Hepatocyte (in vitro differentiated cells): ENCODE results near the gene YOD1. TPM values are rescaled to one million over a fixed set of nuclear protein-coding genes. Genes with fewer than 3 reads are reported as not detected.
A peak's percentile ranks its signal among the peaks of the same experiment; 100 is the strongest.

ENCODE experiments used
- DNase-seq: peaks from one replicate; pipeline ENCODE4 v3.0.0-alpha.2; 2016; ENCODE audit warnings: low spot score
- H2AFZ ChIP-seq: fragments of 200-600 bp; sonication (generic); 2 replicates; pipeline ENCODE4 v1.6.0; 2016; ENCODE audit warnings: antibody characterized with exemption, mild to moderate bottlenecking
- H3K27ac ChIP-seq: fragments of 200-600 bp; sonication (generic); 2 replicates; pipeline ENCODE4 v1.5.1; 2016; ENCODE audit warnings: mild to moderate bottlenecking
- H3K27me3 ChIP-seq: fragments of 200-600 bp; sonication (generic); 2 replicates; pipeline ENCODE4 v1.6.1; 2016
- H3K36me3 ChIP-seq: fragments of 200-600 bp; sonication (generic); replicated peaks from 2 replicates; pipeline ENCODE4 v1.5.1; 2016; ENCODE audit warnings: low read depth; ENCODE audit not compliant: insufficient read depth
- H3K4me1 ChIP-seq: fragments of 200-600 bp; sonication (generic); 2 replicates; pipeline ENCODE4 v1.5.1; 2016; ENCODE audit warnings: mild to moderate bottlenecking, moderate library complexity; ENCODE audit not compliant: insufficient read depth
- H3K4me2 ChIP-seq: fragments of 200-600 bp; sonication (generic); 2 replicates; pipeline ENCODE4 v1.6.0; 2016
- H3K4me3 ChIP-seq: fragments of 200-600 bp; sonication (generic); 2 replicates; pipeline ENCODE4 v1.5.1; 2016; ENCODE audit warnings: mild to moderate bottlenecking
- H3K79me2 ChIP-seq: fragments of 200-600 bp; sonication (generic); 2 replicates; pipeline ENCODE4 v1.6.0; 2017; ENCODE audit warnings: mild to moderate bottlenecking
- H3K9me2 ChIP-seq: fragments of 200-600 bp; sonication (generic); replicated peaks from 2 replicates; pipeline ENCODE4 v1.6.0; 2017; ENCODE audit warnings: mild to moderate bottlenecking; ENCODE audit not compliant: insufficient read depth
- H3K9me3 ChIP-seq: fragments of 200-600 bp; sonication (generic); 2 replicates; pipeline ENCODE4 v1.5.1; 2016; ENCODE audit warnings: low read depth, mild to moderate bottlenecking
- H4K20me1 ChIP-seq: fragments of 200-600 bp; sonication (generic); 2 replicates; pipeline ENCODE4 v1.6.0; 2016; ENCODE audit warnings: mild to moderate bottlenecking; ENCODE audit not compliant: insufficient read depth, poor library complexity, severe bottlenecking
- EZH2 ChIP-seq: fragments of 200-600 bp; sonication (generic); IDR thresholded peaks from 2 replicates; pipeline ENCODE4 v1.6.1; 2016; ENCODE audit warnings: antibody characterized with exemption, mild to moderate bottlenecking, borderline replicate concordance
- EZH2phosphoT487 ChIP-seq: fragments of 200-600 bp; sonication (generic); IDR thresholded peaks from one replicate; pipeline ENCODE4 v1.6.1; 2018; ENCODE audit warnings: antibody characterized with exemption, mild to moderate bottlenecking, low read depth, moderate library complexity; ENCODE audit not compliant: unreplicated experiment, severe bottlenecking
- WGBS: methylation state at CpG from one replicate; pipeline ENCODE4 v1.1.6; 2016; ENCODE audit warnings: low lambda C conversion rate; ENCODE audit errors: missing lambda C conversion rate; 5-methylcytosine and 5-hydroxymethylcytosine counted together
- polyA plus RNA-seq: library from polyadenylated mRNA; unstranded; fragments of >200 nt; fragmentation: Nextera tagmentation; extraction: Ambion mirVana; gene quantifications from 2 replicates; pipeline ENCODE4 v1.2.1, GENCODE V29; 2016
- total RNA-seq: library from RNA; depleted of rRNA; stranded (reverse); fragments of >200 nt; gene quantifications from 2 replicates; pipeline ENCODE4 v1.2.3, GENCODE V29; 2014
- TF ChIP-seq, protein P1 (sequence below): fragments of 200-600 bp; sonication (generic); IDR thresholded peaks from 2 replicates; pipeline ENCODE4 v1.5.1; 2016; ENCODE audit warnings: antibody characterized with exemption, mild to moderate bottlenecking; ENCODE audit not compliant: poor library complexity

The YOD1 gene
- total and polyA plus RNA-seq, 2 experiments from 2014 or later: 4.5 to 25.7 TPM

- Histone ChIP-seq H3K4me1 (peaks cover 24% of the 10 kb centered on the region), H2AFZ (no peak overlapping the region), H3K4me2 (no peak overlapping the region), H3K27ac (peak overlapping the region; percentile 87), H4K20me1 (no peaks in the 10 kb centered on the region), H3K4me3 (no peak overlapping the region), H3K79me2 (no peaks in the 10 kb centered on the region), H3K9me2 (no peaks in the 10 kb centered on the region), H3K27me3 (no peaks in the 10 kb centered on the region), H3K36me3 (no peaks in the 10 kb centered on the region), H3K9me3 (no peaks in the 10 kb centered on the region)
- 90% methylated on average over 3 of the region's 3 CpGs for WGBS
- no peak for DNase-seq
- TF ChIP-seq EZH2phosphoT487: no peak
- TF ChIP-seq, protein P1, sequence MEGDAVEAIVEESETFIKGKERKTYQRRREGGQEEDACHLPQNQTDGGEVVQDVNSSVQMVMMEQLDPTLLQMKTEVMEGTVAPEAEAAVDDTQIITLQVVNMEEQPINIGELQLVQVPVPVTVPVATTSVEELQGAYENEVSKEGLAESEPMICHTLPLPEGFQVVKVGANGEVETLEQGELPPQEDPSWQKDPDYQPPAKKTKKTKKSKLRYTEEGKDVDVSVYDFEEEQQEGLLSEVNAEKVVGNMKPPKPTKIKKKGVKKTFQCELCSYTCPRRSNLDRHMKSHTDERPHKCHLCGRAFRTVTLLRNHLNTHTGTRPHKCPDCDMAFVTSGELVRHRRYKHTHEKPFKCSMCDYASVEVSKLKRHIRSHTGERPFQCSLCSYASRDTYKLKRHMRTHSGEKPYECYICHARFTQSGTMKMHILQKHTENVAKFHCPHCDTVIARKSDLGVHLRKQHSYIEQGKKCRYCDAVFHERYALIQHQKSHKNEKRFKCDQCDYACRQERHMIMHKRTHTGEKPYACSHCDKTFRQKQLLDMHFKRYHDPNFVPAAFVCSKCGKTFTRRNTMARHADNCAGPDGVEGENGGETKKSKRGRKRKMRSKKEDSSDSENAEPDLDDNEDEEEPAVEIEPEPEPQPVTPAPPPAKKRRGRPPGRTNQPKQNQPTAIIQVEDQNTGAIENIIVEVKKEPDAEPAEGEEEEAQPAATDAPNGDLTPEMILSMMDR: no peak
- TF ChIP-seq EZH2: no peak
Observed at GRCh38 chr1:207006083-207006482, 44.9 kb downstream of the YOD1 start.

DNA sequence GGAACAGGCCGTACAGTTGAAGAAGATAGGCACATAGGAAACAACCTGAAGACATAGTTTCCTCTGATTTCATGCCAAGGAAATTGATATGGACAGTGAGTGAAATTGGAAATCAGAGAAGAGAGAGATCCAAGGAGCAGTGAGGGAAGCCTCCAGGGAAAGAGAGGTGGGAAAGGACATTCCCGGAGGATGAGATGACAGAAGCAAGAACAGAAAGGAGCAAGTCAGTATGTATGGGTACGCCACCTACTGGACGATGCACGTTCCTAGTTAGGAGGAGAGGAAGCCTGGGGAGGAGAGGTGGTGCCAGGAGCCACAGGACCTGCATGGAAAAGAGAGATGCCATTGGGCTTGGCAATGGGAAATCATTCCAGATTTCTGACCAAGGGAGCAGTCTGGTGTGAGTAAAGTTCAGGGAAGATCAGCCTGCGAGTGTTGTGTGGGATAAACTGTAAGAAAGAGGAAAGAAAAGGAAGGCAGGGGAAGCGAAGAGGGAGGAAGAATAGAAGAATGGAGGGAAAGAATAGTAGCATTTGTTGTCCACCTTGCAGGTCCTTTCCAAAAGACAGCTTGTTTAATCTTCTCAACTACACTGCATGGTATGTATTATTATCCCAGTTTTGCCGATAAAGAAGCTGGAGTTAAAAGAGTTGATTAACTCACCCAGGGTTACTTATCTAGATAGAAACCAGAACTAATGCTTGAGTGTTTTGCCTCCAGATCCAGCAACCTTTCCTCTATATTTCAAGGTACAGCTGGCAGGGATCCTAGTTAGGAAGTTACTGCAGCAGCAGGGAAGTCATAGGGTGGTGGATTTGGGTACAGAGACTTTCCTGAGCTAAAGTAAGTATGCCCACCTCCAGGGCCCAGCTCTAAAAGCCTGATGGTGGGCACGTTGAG is 45.8 kb downstream of the YOD1 start:
- peak; percentile 85 for DNase-seq
- Histone ChIP-seq H3K9me3 (no peaks in the 10 kb centered on the region), H3K4me1 (peaks cover 22% of the 10 kb centered on the region), H2AFZ (no peak overlapping the region), H3K27ac (peak overlapping the region; percentile 87), H3K79me2 (no peaks in the 10 kb centered on the region), H3K36me3 (no peaks in the 10 kb centered on the region), H4K20me1 (no peaks in the 10 kb centered on the region), H3K4me3 (no peak overlapping the region), H3K27me3 (no peaks in the 10 kb centered on the region), H3K4me2 (peak overlapping the region; percentile 33), H3K9me2 (no peaks in the 10 kb centered on the region)
- WGBS: 48% methylated on average over 9 of the region's 9 CpGs
- TF ChIP-seq, protein P1: peak; percentile 61
- no peak for TF ChIP-seq EZH2

GRCh38 chr1:207003210-207003609 is 47.8 kb downstream of the YOD1 start:
- peaks cover 15% of the 10 kb centered on the region for H3K4me1 ChIP-seq
- no peak for DNase-seq
- H3K27me3 ChIP-seq: no peaks in the 10 kb centered on the region
- H3K27ac ChIP-seq: peak overlapping the region; percentile 40
- H4K20me1 ChIP-seq: no peaks in the 10 kb centered on the region
- 78% methylated on average over 4 of the region's 4 CpGs for WGBS
- H3K4me3 ChIP-seq: no peak overlapping the region
- H3K36me3 ChIP-seq: no peaks in the 10 kb centered on the region
- no peak for TF ChIP-seq EZH2phosphoT487
- TF ChIP-seq, protein P1: no peak
- no peak for TF ChIP-seq EZH2
- no peaks in the 10 kb centered on the region for H3K9me2 ChIP-seq
- no peak overlapping the region for H2AFZ ChIP-seq
- H3K79me2 ChIP-seq: no peaks in the 10 kb centered on the region
- H3K9me3 ChIP-seq: no peaks in the 10 kb centered on the region
- H3K4me2 ChIP-seq: no peak overlapping the region
